ENCODE results near the gene KIF26B.

The KIF26B gene

DNA sequence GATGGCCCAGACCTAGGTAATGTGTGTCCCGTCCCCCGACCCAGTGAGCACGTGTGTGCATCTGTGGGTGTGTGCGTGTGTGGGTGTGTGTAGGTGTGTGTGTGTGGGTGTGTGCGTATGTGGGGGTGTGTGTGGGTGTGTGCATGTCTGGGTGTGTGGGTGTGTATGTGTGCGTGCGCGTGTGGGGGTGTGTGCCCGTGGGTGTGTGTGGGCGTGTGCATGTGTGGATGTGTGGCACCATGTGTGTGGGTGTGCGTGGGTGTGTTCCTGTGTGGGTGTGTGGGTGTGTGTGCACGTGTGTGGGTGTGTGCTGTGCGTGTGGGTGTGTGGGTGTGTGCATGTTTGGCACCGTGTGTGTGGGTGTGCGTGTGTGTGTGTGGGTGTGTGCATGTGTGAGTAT, 309.5 kb downstream of the KIF26B start:
- TF ChIP-seq TCF4 (CRISPR knock-in tag; IDR thresholded peaks at IDR 0.05; ENCODE audit: borderline replicate concordance), result no peak
- TF ChIP-seq ISL1 (CRISPR knock-in tag; IDR thresholded peaks at IDR 0.05), result no peak
- TF ChIP-seq SNAI2 (CRISPR knock-in tag; IDR thresholded peaks at IDR 0.05), result no peak
- TF ChIP-seq, protein P1, sequence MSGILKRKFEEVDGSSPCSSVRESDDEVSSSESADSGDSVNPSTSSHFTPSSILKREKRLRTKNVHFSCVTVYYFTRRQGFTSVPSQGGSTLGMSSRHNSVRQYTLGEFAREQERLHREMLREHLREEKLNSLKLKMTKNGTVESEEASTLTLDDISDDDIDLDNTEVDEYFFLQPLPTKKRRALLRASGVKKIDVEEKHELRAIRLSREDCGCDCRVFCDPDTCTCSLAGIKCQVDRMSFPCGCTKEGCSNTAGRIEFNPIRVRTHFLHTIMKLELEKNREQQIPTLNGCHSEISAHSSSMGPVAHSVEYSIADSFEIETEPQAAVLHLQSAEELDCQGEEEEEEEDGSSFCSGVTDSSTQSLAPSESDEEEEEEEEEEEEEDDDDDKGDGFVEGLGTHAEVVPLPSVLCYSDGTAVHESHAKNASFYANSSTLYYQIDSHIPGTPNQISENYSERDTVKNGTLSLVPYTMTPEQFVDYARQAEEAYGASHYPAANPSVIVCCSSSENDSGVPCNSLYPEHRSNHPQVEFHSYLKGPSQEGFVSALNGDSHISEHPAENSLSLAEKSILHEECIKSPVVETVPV (CRISPR knock-in tag; IDR thresholded peaks at IDR 0.05), result no peak
- no peak for TF ChIP-seq TOX (CRISPR knock-in tag; IDR thresholded peaks at IDR 0.05; ENCODE audit: borderline replicate concordance)
- TF ChIP-seq CSDC2 (CRISPR knock-in tag; IDR thresholded peaks at IDR 0.05), result no peak
- no peak for TF ChIP-seq ESRRG (CRISPR knock-in tag; IDR thresholded peaks at IDR 0.05)
- TF ChIP-seq GLIS3 (CRISPR knock-in tag; IDR thresholded peaks at IDR 0.05), result no peak
- no peak for TF ChIP-seq ZNF70 (CRISPR knock-in tag; IDR thresholded peaks at IDR 0.05)
- TF ChIP-seq, protein P2, sequence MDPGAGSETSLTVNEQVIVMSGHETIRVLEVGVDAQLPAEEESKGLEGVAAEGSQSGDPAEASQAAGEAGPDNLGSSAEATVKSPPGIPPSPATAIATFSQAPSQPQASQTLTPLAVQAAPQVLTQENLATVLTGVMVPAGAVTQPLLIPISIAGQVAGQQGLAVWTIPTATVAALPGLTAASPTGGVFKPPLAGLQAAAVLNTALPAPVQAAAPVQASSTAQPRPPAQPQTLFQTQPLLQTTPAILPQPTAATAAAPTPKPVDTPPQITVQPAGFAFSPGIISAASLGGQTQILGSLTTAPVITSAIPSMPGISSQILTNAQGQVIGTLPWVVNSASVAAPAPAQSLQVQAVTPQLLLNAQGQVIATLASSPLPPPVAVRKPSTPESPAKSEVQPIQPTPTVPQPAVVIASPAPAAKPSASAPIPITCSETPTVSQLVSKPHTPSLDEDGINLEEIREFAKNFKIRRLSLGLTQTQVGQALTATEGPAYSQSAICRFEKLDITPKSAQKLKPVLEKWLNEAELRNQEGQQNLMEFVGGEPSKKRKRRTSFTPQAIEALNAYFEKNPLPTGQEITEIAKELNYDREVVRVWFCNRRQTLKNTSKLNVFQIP (CRISPR knock-in tag; IDR thresholded peaks at IDR 0.05; ENCODE audit: borderline replicate concordance, low read depth), result no peak
- no peak for TF ChIP-seq ZNF8 (CRISPR knock-in tag; IDR thresholded peaks at IDR 0.05)
- TF ChIP-seq ZFP30 (CRISPR knock-in tag; IDR thresholded peaks at IDR 0.05), result no peak
- TF ChIP-seq BACH2 (CRISPR knock-in tag; IDR thresholded peaks at IDR 0.05; ENCODE audit: borderline replicate concordance), result no peak
- TF ChIP-seq ZC3H10 (CRISPR knock-in tag; IDR thresholded peaks at IDR 0.05), result no peak

DNA sequence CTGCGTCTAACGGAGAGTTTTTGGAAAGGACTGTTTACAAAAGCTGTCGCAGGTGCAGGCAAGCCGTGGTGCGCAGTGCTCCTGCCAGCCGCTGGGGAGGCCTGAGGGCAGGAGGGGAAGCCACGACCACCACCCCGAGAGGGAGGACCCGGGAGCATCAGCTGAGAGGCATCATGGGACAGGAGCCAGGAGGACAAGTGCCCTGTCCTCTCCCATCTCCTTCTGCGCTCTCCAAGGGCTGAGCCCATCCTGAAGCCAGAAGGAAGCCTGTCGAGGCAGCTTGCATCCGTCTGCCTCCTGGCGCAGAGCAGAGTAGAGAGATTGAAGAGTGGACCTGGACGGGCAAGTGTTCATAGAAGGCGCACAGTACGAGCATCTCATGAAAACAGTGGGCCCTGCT, 310.9 kb downstream of the KIF26B start:
- no peak for ATAC-seq

More for the DNA sequence above, 309.5 kb downstream of the KIF26B start:
- no peak for ATAC-seq

More for the DNA sequence above, 310.9 kb downstream of the KIF26B start:
- TF ChIP-seq, protein P2 (CRISPR knock-in tag; IDR thresholded peaks at IDR 0.05; ENCODE audit: borderline replicate concordance, low read depth), result no peak
- no peak for TF ChIP-seq ZNF70 (CRISPR knock-in tag; IDR thresholded peaks at IDR 0.05)
- no peak for TF ChIP-seq ZFP3 (CRISPR knock-in tag; IDR thresholded peaks at IDR 0.05)
- no peak for TF ChIP-seq RARB (CRISPR knock-in tag; IDR thresholded peaks at IDR 0.05)
- TF ChIP-seq SNAI2 (CRISPR knock-in tag; IDR thresholded peaks at IDR 0.05), result no peak
- TF ChIP-seq PPARA (CRISPR knock-in tag; IDR thresholded peaks at IDR 0.05; ENCODE audit: borderline replicate concordance), result no peak
- no peak for TF ChIP-seq ZNF565 (CRISPR knock-in tag; conservative IDR thresholded peaks at IDR 0.05; ENCODE audit: low read depth)
- no peak for TF ChIP-seq ISL1 (CRISPR knock-in tag; IDR thresholded peaks at IDR 0.05)
- no peak for TF ChIP-seq ZC3H10 (CRISPR knock-in tag; IDR thresholded peaks at IDR 0.05)
- TF ChIP-seq, protein P3, sequence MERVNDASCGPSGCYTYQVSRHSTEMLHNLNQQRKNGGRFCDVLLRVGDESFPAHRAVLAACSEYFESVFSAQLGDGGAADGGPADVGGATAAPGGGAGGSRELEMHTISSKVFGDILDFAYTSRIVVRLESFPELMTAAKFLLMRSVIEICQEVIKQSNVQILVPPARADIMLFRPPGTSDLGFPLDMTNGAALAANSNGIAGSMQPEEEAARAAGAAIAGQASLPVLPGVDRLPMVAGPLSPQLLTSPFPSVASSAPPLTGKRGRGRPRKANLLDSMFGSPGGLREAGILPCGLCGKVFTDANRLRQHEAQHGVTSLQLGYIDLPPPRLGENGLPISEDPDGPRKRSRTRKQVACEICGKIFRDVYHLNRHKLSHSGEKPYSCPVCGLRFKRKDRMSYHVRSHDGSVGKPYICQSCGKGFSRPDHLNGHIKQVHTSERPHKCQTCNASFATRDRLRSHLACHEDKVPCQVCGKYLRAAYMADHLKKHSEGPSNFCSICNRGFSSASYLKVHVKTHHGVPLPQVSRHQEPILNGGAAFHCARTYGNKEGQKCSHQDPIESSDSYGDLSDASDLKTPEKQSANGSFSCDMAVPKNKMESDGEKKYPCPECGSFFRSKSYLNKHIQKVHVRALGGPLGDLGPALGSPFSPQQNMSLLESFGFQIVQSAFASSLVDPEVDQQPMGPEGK (CRISPR knock-in tag; IDR thresholded peaks at IDR 0.05; ENCODE audit: borderline replicate concordance), result no peak
- no peak for TF ChIP-seq ESRRG (CRISPR knock-in tag; IDR thresholded peaks at IDR 0.05)
- no peak for TF ChIP-seq ZFP30 (CRISPR knock-in tag; IDR thresholded peaks at IDR 0.05)
- TF ChIP-seq, protein P1 (CRISPR knock-in tag; IDR thresholded peaks at IDR 0.05), result no peak
- TF ChIP-seq, protein P4, sequence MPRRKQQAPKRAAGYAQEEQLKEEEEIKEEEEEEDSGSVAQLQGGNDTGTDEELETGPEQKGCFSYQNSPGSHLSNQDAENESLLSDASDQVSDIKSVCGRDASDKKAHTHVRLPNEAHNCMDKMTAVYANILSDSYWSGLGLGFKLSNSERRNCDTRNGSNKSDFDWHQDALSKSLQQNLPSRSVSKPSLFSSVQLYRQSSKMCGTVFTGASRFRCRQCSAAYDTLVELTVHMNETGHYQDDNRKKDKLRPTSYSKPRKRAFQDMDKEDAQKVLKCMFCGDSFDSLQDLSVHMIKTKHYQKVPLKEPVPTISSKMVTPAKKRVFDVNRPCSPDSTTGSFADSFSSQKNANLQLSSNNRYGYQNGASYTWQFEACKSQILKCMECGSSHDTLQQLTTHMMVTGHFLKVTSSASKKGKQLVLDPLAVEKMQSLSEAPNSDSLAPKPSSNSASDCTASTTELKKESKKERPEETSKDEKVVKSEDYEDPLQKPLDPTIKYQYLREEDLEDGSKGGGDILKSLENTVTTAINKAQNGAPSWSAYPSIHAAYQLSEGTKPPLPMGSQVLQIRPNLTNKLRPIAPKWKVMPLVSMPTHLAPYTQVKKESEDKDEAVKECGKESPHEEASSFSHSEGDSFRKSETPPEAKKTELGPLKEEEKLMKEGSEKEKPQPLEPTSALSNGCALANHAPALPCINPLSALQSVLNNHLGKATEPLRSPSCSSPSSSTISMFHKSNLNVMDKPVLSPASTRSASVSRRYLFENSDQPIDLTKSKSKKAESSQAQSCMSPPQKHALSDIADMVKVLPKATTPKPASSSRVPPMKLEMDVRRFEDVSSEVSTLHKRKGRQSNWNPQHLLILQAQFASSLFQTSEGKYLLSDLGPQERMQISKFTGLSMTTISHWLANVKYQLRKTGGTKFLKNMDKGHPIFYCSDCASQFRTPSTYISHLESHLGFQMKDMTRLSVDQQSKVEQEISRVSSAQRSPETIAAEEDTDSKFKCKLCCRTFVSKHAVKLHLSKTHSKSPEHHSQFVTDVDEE (CRISPR knock-in tag; IDR thresholded peaks at IDR 0.05), result no peak
- no peak for TF ChIP-seq TCF4 (CRISPR knock-in tag; IDR thresholded peaks at IDR 0.05; ENCODE audit: borderline replicate concordance)
- no peak for TF ChIP-seq CSDC2 (CRISPR knock-in tag; IDR thresholded peaks at IDR 0.05)
- TF ChIP-seq ZNF8 (CRISPR knock-in tag; IDR thresholded peaks at IDR 0.05), result no peak
- no peak for TF ChIP-seq GLIS3 (CRISPR knock-in tag; IDR thresholded peaks at IDR 0.05)
- no peak for TF ChIP-seq TOX (CRISPR knock-in tag; IDR thresholded peaks at IDR 0.05; ENCODE audit: borderline replicate concordance)
- TF ChIP-seq OSR1 (CRISPR knock-in tag; IDR thresholded peaks at IDR 0.05), result no peak

Data from SK-N-SH treated with all-trans-retinoic acid at 6 μM for 48 hours (cell line).